HG03575 (cell line): ENCODE results near the gene TXNDC2.

Source experiments
- ATAC-seq: cut with Tn5 transposase; IDR thresholded peaks from one replicate; pipeline ENCODE4 v1.9.1; 2021; ENCODE audit not compliant: unreplicated experiment, insufficient number of reproducible peaks, low FRiP score; ENCODE audit errors: extremely low read depth

TXNDC2 gene

DNA sequence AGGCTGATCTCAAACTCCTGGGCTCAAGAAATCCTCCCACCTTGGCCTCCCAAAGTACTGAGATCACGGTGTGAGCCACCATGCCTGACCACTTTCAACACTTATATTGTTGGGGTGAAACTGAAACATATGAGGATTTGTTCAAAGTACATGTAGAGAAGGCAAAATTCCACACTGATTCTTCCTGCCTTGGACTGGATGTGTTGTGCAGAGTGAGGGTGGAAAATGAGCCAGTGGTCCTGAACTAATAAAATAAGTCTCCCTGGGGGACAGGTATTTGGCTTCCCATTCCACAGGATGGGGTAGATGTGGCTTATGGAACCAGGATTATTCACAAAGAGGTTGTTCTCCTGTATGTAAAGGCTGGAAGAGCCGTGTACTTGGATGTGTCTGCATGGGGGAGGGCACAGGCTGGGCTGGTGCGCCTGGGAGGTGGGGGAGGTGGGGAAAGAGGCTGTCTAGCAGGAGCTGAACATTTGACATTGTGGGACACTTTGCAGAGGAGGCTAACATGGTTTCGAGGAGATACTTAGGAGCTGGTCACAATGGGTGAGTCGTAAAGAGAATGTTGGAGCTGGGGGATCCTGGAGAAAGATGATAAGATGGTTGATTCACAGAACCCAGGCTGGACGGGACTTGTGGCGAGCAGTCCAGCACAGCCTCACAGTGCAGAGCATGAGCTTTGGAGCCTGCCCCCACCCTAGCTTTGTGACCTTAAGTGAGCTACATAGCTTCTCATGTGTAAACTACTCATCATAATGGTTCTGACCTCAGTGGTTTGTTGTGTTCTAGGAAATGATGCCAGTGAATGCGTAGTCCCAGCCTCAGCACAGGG, at the start of gene TXNDC2:
TSS of gene TXNDC2 (plus strand) at position 804 of the 835 bp plus-strand sequence. CDS start 708 bp downstream, outside the sequence.
- ATAC-seq, result no peak

DNA sequence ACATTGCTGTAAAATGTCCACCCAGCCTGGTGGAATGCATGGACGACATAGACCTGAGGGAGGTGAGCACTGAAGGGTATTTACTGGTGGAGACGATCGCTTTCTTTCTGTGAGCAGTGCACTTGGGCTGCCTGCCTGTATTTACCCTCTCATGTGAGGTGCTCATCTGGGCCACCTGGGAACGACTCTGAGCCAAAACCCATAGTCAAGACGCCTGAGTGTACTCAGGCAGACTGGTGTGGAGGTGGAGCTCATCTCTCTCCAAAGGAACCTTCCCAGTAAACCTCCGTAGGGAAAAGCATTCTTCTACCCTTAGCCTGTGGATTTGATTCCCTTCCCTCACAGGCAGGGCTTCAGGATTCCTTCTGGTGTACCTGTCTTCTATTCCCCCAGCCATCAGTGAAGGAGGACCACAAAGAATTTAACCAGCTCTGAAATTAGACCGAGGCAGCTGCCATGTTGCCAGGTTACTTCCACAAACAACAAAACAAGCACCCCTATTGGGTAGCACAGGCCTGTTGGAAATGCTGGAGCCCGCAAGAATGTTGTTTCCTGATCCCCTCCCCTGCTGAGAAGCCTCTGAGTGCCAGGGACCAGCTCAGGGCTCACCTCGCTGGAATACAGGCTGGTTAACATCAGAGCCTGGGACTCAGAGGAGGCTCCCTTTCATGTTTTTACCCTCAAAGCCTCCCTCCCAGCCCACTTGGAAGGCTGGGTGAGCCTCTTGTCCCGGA, 47.5 kb upstream of the TXNDC2 start:
- ATAC-seq, result no peak

DNA sequence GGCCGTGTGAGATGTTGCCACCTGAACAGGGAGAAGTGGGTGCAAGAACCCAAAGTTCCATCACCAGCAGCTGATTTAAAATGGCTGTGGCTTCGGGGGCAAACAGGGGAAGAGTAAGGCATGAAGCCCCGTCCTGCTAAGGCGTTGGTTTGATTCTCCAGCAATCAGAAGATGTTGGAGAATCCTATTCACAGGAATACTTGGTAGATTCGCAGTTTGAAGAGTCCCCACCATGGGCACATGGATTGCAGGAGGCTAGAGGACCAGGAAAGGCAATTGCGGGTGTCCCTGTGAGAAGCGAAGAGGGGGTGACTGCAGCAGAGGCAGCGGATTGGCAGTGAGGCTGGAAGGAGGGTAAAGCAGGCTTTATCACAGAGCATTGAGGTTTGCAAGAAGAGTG, 46.6 kb upstream of the TXNDC2 start:
- ATAC-seq, result no peak

DNA sequence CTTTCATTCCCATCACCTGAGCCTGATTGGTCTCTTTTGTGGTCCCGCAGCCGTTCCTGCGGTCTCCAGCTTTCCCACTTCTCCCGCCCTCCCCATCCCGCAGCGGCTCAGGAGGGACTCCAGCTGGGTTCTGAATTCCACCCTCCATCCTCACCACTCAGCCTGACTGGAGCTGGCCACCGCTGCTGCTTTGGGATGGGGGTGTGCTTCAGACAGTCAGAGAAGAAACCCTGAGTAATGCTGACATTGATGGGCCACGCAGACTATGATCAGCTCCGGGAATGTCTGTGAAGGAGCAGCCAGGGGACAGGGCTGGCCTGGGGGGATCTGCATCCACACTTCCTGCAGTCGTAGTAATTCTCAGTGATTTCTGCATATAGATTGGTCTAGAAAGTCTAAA, 45.9 kb upstream of the TXNDC2 start:
- no peak for ATAC-seq

DNA sequence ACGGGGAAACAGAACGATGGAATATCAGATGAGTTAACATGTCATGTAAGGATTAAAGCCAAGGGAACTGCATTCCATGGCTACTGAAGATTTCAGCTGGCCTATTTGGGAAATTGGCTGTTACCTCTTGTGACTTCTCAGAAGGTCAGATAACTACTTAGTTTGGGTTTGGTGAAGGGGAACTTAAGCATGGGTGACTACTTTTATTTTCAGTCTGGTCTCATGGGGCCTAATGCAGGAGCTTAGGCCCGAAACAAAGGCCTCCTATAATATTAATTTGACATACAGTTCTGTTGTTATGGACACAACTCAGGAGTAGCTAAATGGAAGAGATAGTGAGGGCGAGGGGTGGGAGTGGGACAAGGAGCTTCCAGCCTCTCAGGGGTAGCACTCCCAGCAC, 44.0 kb upstream of the TXNDC2 start:
- ATAC-seq, result no peak

DNA sequence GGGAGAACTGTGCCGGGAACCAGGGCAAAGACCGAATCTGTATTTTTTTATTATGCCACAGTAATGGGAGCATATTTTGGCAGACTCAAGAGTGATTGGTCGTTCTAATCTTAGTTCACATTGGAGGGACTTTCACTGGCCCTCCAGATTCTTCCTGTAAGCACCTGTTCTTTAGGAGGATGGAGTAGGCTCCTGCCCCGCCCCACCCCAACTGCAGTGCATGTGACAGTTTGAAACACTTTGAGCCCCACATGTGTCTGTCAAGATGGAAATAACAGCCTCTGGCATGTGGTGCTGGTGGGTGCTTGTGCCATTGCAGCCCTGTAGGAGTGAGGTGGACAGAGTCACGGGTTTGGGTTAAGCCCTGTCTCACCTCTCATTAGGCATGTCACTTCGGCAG, 43.3 kb upstream of the TXNDC2 start:
- ATAC-seq, result no peak

DNA sequence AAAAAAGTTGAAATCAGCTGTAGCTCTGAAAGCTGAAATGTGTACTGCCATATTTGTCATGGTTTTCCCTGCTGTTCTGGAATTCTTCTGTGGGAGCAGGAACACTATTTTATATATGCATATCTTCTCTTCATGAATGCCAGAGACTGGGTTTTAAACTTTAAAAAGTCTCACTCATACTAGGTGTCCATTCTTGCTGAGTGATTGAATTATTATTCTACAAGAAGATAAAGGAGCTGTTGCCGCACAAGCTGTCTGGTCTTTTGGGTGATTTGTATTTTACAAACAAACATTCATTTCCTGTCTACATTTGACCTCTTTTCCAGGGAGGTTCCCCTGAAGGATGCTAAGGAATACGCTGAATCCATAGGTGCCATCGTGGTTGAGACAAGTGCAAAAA, 40.5 kb upstream of the TXNDC2 start:
- ATAC-seq, result no peak

DNA sequence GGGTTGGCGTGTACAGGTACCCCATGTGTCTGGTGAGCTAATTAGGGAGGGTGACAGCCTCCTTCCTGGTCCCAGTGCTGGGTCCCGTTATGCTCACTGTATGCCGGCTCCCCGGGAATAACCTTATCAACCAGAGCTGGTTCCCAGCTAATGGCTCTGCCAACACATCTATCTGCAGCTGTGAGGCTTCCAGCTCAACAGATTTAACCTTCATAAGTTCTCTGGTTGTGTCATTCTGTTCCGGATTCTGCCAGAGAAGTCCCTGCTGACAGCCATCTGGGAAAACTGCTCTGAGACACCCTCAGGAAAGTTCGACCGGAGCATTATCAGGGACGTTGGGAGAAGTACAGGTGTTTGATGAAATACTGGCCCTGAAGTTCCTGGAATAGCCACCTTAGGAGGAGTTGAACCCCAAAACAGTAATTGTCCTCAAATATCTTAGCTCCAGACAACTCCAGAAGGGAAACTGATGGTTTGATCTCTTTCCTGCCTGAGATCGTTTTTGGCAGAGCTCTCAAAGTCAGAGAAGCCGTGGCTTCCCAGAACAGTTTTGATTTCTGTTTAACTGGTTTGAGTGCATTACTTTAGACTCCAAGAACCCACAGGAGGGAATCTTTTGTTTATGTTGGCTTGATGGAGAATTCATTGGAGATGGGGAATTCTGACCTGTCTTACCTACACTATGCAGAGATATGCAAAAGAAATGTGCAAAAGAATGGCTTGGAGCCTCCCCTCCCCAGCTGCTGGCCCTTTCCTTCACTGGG, 39.4 kb upstream of the TXNDC2 start:
- no peak for ATAC-seq

DNA sequence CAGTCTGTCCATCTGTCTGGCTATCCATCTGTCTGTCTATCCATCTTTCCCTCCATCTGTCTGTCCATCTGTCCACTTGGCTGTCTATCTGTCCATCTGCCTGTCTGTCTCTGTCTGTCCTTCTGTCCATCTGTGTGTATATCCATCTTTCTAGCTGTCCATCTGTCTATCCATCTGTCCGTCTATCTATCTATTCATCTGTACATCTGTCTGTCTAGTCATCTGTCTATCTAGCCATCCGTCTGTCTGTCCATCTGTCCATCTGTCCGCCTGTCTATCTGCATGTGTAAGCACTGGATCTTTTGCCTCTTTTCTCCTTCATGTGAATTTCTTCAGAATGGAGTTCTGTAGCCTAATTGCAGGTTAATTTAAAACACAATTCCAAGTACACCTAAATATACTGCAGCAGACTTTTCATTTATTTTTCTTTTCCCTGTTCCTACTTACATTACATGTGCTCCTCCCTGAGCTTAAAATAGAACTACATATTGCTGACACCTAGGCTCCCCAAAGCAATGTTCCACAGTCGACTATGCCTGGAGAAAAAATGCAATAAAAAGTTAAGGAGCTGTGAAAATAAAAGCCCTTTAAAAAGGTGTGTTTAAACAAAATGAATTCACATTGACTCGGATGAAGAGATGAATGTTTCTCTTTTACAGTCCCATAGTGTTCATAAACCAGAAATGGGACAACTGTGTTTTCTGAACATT, 37.4 kb upstream of the TXNDC2 start:
- no peak for ATAC-seq

DNA sequence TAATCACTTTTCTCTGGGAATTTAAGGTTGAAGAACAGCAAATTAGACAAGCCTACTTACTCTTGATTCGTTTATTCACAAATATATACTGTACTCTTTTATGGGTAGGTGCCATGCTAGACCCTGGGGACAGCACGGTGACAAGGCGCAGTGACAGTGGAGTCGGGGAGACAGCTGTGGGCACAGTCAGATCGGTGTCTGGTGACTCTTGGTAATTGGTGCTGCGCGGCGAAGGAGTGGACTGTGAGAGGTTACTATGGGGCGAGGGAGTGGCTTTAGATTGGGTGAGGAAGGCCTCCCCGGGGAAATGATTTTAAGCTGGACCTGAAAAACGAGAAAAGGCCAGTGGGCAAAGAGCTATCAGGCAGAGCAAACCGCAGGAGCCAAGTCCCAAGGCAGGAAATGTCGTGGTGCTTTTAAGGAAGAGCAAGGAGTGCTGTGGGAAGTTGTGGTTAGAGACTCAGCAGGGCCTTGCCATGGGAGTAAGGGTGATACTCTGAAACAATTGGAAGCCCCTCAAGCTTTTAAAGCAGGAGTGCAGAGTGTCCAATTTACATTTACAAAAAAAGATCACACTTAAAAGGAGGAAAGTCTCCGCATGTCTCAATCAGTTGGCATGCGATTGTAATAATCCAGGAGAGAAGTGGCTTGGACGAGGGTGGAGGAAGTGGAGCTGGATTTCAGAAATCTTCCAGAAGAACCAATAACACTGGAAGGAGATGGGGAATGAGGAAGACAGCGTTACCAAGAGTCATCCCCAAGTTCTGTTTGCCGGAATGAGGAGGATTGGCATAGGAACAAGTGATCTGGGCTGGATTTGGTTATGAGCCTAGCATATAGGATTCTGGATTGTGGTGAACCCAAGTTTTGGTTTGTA, 36.1 kb upstream of the TXNDC2 start:
- ATAC-seq, result no peak

DNA sequence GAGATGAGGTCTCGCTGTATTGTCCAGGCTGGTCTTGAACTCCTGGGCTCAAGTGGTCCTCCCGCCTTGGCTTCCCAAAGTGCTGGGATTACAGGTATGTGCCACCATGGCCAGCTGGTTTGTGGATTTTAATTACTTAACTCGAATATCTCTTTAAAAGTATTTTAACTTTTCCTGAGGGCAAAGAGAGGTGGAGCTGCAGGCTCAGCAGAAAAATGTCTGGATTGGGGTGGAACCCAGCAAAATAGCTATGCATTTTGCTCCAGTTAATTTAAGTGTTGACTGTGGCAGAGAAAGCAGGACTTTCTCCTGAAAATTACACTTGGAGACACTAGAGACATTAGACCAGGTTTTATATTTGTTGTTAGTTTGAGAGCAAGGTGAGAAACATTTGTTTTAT, 35.5 kb upstream of the TXNDC2 start:
- no peak for ATAC-seq

DNA sequence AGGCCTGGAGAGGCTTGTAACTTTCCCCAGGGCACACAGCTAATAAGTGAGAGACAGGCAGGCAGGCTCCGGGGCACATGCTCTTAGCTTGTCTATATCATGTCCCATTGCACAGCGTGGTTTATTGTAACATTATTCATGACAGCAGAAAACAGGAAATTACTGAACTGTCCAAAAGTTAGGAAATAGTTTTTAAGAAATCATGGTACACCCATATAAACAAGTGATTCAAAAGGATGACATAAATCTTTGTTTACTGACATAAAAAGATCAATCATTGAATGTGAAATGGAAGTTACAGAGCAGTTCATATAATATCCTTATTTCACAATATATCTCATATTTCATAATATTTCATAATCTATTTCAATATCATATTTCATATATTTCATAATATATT, 34.3 kb upstream of the TXNDC2 start:
- no peak for ATAC-seq

DNA sequence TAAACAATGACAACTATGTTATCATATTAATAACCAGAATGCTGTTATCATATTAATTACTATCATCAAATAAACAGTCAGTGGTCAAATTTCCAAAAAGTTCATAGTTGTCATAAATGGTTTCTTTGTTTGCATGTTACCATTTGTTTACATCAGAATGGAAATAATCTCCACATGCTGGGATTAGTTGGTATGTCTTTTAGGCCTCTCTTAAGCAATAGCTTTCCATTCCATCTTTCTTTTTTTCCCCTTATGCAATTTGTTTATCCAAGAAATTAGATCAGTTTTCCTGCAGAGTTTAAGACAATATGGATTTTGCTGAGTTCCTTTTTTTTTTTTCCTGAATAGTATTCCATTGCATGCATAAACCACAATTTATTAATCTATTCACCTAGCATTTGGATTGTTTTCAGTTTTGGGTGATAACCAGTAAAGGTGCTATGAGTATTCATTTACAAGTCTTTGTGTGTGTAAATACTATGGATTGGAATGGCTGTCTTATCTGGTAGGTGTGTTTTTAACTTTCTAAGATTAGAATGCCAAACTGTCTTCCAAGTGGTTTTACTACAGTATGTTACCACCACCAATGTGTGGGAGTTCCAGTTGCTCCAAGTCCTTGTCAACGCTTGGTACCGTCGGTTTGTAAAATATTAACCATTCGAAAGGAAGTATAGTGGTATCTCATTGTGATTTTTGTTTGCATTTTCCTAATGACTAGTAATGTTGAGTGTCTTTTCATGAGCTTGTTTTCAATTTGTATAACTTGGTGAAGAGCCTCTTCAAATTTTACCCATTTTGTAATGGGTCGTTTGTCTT, 33.3 kb upstream of the TXNDC2 start:
- ATAC-seq, result no peak

DNA sequence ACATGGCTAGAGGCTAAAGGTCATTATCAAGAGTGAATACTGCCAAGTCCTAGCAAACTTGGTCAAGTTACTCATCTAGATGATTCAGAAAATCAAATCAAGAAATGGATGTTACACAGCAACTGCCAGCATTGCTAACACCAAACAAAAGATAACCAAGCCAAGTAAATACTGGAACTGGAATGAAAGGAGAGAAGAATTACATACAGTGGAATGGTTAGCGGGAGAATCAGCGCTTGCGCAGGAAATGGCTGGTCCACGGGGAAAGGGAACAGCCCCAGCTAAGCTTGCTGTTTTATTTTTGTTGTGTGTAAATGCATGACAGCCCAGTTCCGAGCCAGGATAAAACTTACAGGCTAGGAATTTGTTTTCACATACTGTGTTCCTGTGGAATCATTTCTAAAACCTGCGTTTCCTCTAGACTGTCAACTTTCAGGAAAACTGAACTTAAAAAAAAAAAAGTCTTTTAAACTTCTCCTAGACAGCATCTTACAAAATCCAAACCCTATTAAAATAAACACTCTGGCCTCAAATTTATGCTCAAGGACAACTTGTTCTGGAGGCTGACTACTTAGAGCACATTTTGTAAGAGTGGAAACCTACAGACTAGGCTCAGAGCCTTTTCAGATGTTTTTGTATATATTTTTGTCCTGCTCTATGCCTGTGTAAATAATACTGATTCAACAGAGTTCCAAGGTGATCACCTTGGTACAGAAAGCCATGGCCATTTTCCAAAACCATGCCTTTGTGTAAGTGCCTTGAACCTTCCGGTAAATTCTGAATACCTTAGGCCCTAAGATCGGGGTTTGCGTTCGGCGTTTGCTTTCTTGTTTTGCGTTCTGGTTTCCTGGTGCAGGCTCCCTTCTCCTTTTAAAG, 30.7 kb upstream of the TXNDC2 start:
- no peak for ATAC-seq

DNA sequence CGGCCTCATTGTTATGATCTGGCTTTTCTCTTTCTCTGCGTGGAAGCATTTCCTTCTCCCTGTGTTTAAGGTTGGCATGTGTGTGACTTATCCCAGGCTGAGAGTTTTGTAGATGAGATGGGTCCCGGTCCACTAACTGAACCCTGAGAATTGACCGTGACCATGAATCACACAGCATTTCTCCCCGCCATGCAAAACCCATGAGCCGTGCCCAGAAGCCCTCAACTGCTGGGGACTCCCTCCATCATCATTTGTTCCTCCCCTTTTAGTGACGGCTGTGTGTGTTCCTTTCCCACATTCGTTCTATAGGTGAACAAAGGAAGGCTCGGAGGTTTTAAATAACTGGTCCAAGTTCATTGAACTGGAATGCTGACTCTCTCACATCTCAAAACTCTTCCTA, 30.1 kb upstream of the TXNDC2 start:
- no peak for ATAC-seq

DNA sequence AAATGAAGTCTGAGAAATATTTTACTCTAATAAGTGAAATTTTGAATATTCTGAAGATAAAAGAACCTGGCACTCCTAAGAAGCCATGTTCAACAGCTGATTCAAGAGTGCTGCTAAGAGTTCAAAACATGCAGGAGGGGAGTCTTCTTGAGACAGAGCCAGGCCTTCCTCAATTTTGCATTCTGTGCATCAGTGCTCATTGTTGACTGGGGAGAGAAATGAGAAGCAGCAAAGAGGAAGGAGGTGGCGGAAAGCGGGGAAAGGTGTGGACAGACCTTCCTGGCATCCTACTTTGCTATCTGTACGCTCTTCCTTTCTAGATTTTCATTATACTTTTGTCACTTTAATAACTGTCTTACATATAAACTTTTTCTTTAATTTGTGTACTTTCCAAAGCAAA, 29.7 kb upstream of the TXNDC2 start:
- no peak for ATAC-seq
